GM18861 (cell line): ENCODE measurements around the gene ICOS.

Source experiments
- ATAC-seq: cut with Tn5 transposase; IDR thresholded peaks from one replicate; pipeline ENCODE4 v1.9.1; 2021; ENCODE audit not compliant: unreplicated experiment

Gene ICOS

GRCh38 chr2:204005940-204006721, 69.6 kb downstream of the ICOS start:
- ATAC-seq, result no peak

GRCh38 chr2:204008352-204008751, 71.8 kb downstream of the ICOS start:
- ATAC-seq, result no peak

GRCh38 chr2:204010628-204011560, 74.3 kb downstream of the ICOS start:
- ATAC-seq, result no peak
